HEK293 (cell line): ENCODE data around the gene UPK1A.

Experiments
- CTCF ChIP-seq: fragments of 450-650 bp; formaldehyde crosslinking; IDR thresholded peaks from 2 replicates; pipeline ENCODE4 v1.5.1; 2016; ENCODE audit warnings: missing biosample characterization, missing genetic modification characterization
- GLIS1 ChIP-seq: fragments of 450-650 bp; formaldehyde crosslinking; IDR thresholded peaks from 2 replicates; pipeline ENCODE4 v1.5.1; 2016; ENCODE audit warnings: missing biosample characterization, missing genetic modification characterization
- ZNF112 ChIP-seq: fragments of 450-650 bp; formaldehyde crosslinking; IDR thresholded peaks from 2 replicates; pipeline ENCODE4 v1.5.0; 2017; ENCODE audit warnings: missing biosample characterization, missing genetic modification characterization
- ZNF146 ChIP-seq: fragments of 450-650 bp; formaldehyde crosslinking; IDR thresholded peaks from 2 replicates; pipeline ENCODE4 v1.5.1; 2016; ENCODE audit warnings: missing biosample characterization, missing genetic modification characterization
- ZNF449 ChIP-seq: fragments of 450-650 bp; formaldehyde crosslinking; IDR thresholded peaks from 2 replicates; pipeline ENCODE4 v1.5.1; 2017; ENCODE audit warnings: missing biosample characterization, mild to moderate bottlenecking, missing genetic modification characterization, moderate library complexity
- ZNF585B ChIP-seq: fragments of 450-650 bp; formaldehyde crosslinking; IDR thresholded peaks from 2 replicates; pipeline ENCODE4 v1.5.1; 2016; ENCODE audit warnings: missing biosample characterization, missing genetic modification characterization
- ZNF623 ChIP-seq: fragments of 450-650 bp; formaldehyde crosslinking; IDR thresholded peaks from 2 replicates; pipeline ENCODE4 v1.5.1; 2016; ENCODE audit warnings: missing biosample characterization, missing genetic modification characterization
- ZNF776 ChIP-seq: fragments of 450-650 bp; formaldehyde crosslinking; IDR thresholded peaks from 2 replicates; pipeline ENCODE4 v1.5.0; 2017; ENCODE audit warnings: missing biosample characterization, missing genetic modification characterization, borderline replicate concordance

GRCh38 chr19:35693422-35693821 lies 27.1 kb downstream of the UPK1A start:
- TF ChIP-seq ZNF776 (no peak), ZNF449 (tag by site-specific recombination) (no peak), GLIS1 (tag by site-specific recombination) (no peak), ZNF623 (tag by site-specific recombination) (no peak), ZNF146 (tag by site-specific recombination) (no peak), ZNF112 (tag by site-specific recombination) (no peak), ZNF585B (tag by site-specific recombination) (no peak), CTCF (no peak)
